ENCODE results near the gene VMO1. TPM values are rescaled to one million over a fixed set of nuclear protein-coding genes. Genes with fewer than 3 reads are reported as not detected.

VMO1 gene
- total and polyA plus RNA-seq, 9 of the 15 experiments (the other 6 are each of a cell fraction or from before 2014, with no cell fraction given), result 0.31 TPM; not detected in 8

DNA sequence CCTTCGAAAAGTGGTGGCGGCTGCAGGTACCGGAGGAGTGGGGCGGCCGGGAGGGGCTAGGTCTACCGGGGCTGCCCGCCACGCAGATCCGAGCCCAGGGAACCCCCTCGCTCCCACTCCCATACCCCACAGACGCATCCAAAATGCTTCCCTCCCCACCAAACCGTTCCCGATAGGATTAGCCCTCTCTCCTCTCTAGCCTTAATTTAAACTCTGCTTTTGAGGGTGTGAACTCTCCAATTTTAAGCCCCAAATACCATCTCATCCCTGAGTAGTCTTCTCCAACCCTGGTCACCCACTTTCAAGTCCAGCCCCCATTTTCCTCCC is 46.2 kb downstream of the VMO1 start:
- Histone ChIP-seq H3K27ac (ENCODE audit: extremely low read depth, low read depth, low read length) (no peak overlapping the region), H3K4me3 (peak overlapping the region; percentile 43), H3K4me1 (replicated peaks in 1 of 2; ENCODE audit: control insufficient read depth in 2 of 2, insufficient read depth in 2 of 2, low read length in 2 of 2) (peaks cover 4 to 17% of the 10 kb centered on the region in 2 experiments; a peak in 3 of 5 replicates), H3K79me2 (ENCODE audit: control insufficient read depth, insufficient read depth, low read length) (no peaks in the 10 kb centered on the region), H3K9ac (ENCODE audit: insufficient read depth in 1 of 2, low read depth in 2 of 2, low read length in 2 of 2) (peak overlapping the region in 1 of 2 experiments; percentile 83; a peak in 2 of 4 replicates), H2AFZ (ENCODE audit: low read depth, low read length) (no peak overlapping the region), H3K27me3 (ENCODE audit: control insufficient read depth in 2 of 2, insufficient read depth in 2 of 2, low read length in 2 of 2) (peaks cover 15 to 46% of the 10 kb centered on the region in 2 experiments), H3K4me2 (ENCODE audit: insufficient read depth, low read length) (peak overlapping the region; percentile 72; the same call in 1 of the 2 replicates), H3K9me1 (ENCODE audit: control insufficient read depth, insufficient read depth, low read length) (no peaks in the 10 kb centered on the region), H3K36me3 (ENCODE audit: control insufficient read depth, insufficient read depth, low read length) (no peaks in the 10 kb centered on the region), H4K20me1 (replicated peaks; ENCODE audit: control insufficient read depth, insufficient read depth, low read length) (no peaks in the 10 kb centered on the region), H3K9me3 (replicated peaks; ENCODE audit: control insufficient read depth, insufficient read depth, low read depth, low read length) (no peaks in the 10 kb centered on the region)
- intact Hi-C loops (cut with micrococcal nuclease), result no loop called here
- FAIRE-seq (no peak), ATAC-seq (no peak), DNase-seq (ENCODE audit: extremely low read depth in 1 of 4, low spot score in 3 of 4) (no peak)
- TF ChIP-seq, protein P1, sequence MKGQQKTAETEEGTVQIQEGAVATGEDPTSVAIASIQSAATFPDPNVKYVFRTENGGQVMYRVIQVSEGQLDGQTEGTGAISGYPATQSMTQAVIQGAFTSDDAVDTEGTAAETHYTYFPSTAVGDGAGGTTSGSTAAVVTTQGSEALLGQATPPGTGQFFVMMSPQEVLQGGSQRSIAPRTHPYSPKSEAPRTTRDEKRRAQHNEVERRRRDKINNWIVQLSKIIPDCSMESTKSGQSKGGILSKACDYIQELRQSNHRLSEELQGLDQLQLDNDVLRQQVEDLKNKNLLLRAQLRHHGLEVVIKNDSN (CRISPR knock-in tag; IDR thresholded peaks at IDR 0.05), result no peak
- TF ChIP-seq ZEB2 (IDR thresholded peaks at IDR 0.05) (no peak), DPF2 (IDR thresholded peaks at IDR 0.05) (no peak), TCFL5 (CRISPR knock-in tag; conservative IDR thresholded peaks at IDR 0.05) (no peak), CBX8 (IDR thresholded peaks at IDR 0.05; ENCODE audit: borderline replicate concordance, extremely low read depth, low read depth, low read length, poor library complexity, severe bottlenecking) (no peak), ZNF134 (CRISPR knock-in tag; conservative IDR thresholded peaks at IDR 0.05) (no peak), POLR3G (IDR thresholded peaks at IDR 0.05; ENCODE audit: extremely low read depth, insufficient read length, insufficient replicate concordance) (no peak), POU5F1 (IDR thresholded peaks at IDR 0.05; ENCODE audit: borderline replicate concordance, low read depth, low read length, partially characterized antibody) (no peak), PHF21A (IDR thresholded peaks at IDR 0.05; ENCODE audit: borderline replicate concordance, low read depth) (no peak), PML (IDR thresholded peaks at IDR 0.05; ENCODE audit: low read length) (no peak)
- TF ChIP-seq, protein P2, sequence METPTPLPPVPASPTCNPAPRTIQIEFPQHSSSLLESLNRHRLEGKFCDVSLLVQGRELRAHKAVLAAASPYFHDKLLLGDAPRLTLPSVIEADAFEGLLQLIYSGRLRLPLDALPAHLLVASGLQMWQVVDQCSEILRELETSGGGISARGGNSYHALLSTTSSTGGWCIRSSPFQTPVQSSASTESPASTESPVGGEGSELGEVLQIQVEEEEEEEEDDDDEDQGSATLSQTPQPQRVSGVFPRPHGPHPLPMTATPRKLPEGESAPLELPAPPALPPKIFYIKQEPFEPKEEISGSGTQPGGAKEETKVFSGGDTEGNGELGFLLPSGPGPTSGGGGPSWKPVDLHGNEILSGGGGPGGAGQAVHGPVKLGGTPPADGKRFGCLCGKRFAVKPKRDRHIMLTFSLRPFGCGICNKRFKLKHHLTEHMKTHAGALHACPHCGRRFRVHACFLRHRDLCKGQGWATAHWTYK (CRISPR knock-in tag; IDR thresholded peaks at IDR 0.05), result no peak
- WGBS (ENCODE audit: insufficient coverage, low coverage, missing lambda C conversion rate), result 2% methylated on average over 8 of the region's 13 CpGs
- in situ Hi-C loops (cut with MboI), result no loop called here
- ChIA-PET CTCF (ENCODE audit: low intra/inter-chr PET ratio) (no interaction called here), POLR2A (no interaction called here)
- no TSS peak for BruUV-seq (replicated peaks)
